Neural cell (in vitro differentiated cells): ENCODE measurements around the gene PTPRG.

Source experiments
- CTCF ChIP-seq: fragments of 450-650 bp; IDR thresholded peaks from 2 replicates; pipeline ENCODE4 v1.5.1; 2014; ENCODE audit warnings: antibody characterized with exemption, mild to moderate bottlenecking, moderate library complexity; ENCODE audit not compliant: poor library complexity, severe bottlenecking
- EP300 ChIP-seq: fragments of 450-650 bp; conservative IDR thresholded peaks from 2 replicates; pipeline ENCODE4 v1.6.1; 2014; ENCODE audit warnings: antibody characterized with exemption, mild to moderate bottlenecking, moderate library complexity; ENCODE audit not compliant: poor library complexity, severe bottlenecking
- EZH2 ChIP-seq: fragments of 200-600, 300-800 bp; shearing (Covaris generic), sonication (generic); IDR thresholded peaks from 2 replicates; pipeline ENCODE4 v1.6.1; 2014; ENCODE audit warnings: antibody characterized with exemption, low read length, borderline replicate concordance, mild to moderate bottlenecking; ENCODE audit not compliant: insufficient read depth, poor library complexity, severe bottlenecking
- MXI1 ChIP-seq: fragments of 450-650 bp; conservative IDR thresholded peaks from 2 replicates; pipeline ENCODE4 v1.6.1; 2014; ENCODE audit warnings: antibody characterized with exemption, mild to moderate bottlenecking; ENCODE audit not compliant: poor library complexity, severe bottlenecking
- POLR2AphosphoS5 ChIP-seq: IDR thresholded peaks from 2 replicates; pipeline ENCODE4 v1.6.1; 2012
- RAD21 ChIP-seq: fragments of 450-650 bp; conservative IDR thresholded peaks from 2 replicates; pipeline ENCODE4 v1.6.1; 2014; ENCODE audit warnings: antibody characterized with exemption, mild to moderate bottlenecking, moderate library complexity
- TF ChIP-seq, protein P1 (sequence below): IDR thresholded peaks from 2 replicates; pipeline ENCODE4 v1.6.1; 2012; ENCODE audit warnings: borderline replicate concordance

DNA sequence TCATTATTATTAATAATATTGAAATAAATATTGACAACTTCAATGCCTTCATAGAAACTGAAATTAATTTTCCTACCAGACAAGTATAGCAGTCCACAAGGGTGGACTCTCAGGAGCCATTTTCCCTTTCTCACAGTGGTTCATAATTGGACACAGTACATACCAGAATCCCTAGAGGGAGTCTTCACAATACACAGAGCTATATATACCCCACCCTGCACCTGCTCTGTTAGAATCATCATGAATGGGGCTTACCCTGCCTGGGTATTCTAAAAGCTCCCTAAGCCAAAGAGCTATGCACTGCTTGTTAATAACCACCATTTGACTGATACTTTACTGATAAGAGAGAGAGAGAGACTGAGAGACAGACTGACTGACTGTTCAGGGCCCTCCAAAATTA lies 677.1 kb downstream of the PTPRG start:
- TF ChIP-seq CTCF (no peak), RAD21 (no peak), POLR2AphosphoS5 (no peak), EP300 (no peak), EZH2 (no peak), MXI1 (no peak)
- TF ChIP-seq, protein P1, sequence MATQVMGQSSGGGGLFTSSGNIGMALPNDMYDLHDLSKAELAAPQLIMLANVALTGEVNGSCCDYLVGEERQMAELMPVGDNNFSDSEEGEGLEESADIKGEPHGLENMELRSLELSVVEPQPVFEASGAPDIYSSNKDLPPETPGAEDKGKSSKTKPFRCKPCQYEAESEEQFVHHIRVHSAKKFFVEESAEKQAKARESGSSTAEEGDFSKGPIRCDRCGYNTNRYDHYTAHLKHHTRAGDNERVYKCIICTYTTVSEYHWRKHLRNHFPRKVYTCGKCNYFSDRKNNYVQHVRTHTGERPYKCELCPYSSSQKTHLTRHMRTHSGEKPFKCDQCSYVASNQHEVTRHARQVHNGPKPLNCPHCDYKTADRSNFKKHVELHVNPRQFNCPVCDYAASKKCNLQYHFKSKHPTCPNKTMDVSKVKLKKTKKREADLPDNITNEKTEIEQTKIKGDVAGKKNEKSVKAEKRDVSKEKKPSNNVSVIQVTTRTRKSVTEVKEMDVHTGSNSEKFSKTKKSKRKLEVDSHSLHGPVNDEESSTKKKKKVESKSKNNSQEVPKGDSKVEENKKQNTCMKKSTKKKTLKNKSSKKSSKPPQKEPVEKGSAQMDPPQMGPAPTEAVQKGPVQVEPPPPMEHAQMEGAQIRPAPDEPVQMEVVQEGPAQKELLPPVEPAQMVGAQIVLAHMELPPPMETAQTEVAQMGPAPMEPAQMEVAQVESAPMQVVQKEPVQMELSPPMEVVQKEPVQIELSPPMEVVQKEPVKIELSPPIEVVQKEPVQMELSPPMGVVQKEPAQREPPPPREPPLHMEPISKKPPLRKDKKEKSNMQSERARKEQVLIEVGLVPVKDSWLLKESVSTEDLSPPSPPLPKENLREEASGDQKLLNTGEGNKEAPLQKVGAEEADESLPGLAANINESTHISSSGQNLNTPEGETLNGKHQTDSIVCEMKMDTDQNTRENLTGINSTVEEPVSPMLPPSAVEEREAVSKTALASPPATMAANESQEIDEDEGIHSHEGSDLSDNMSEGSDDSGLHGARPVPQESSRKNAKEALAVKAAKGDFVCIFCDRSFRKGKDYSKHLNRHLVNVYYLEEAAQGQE, result no peak
